GM10248 (cell line): ENCODE results near the gene ZCCHC14.

Experiments
- CTCF ChIA-PET: fragments of 300-600 bp; sonication (Branson Sonifier 250); formaldehyde crosslinking; extraction: SDS; loops from one replicate; lab custom pipeline; 2021; ENCODE audit warnings: antibody characterized with exemption; lab: Yijun Ruan, JAX
- POLR2A ChIA-PET: fragments of 350-650 bp; sonication (Branson Sonifier 250); formaldehyde crosslinking; extraction: SDS; loops from one replicate; lab custom pipeline; 2020; ENCODE audit warnings: antibody characterized with exemption; lab: Yijun Ruan, JAX
- DNase-seq: peaks from one replicate; pipeline ENCODE4 v3.0.0; 2012; ENCODE audit errors: extremely low spot score
- TF ChIP-seq, protein P1 (sequence below): IDR thresholded peaks from 2 replicates; pipeline ENCODE4 v1.5.1; 2012; ENCODE audit warnings: mild to moderate bottlenecking, low read depth; ENCODE audit errors: extremely low read depth, missing control alignments, control extremely low read depth

The ZCCHC14 gene

DNA sequence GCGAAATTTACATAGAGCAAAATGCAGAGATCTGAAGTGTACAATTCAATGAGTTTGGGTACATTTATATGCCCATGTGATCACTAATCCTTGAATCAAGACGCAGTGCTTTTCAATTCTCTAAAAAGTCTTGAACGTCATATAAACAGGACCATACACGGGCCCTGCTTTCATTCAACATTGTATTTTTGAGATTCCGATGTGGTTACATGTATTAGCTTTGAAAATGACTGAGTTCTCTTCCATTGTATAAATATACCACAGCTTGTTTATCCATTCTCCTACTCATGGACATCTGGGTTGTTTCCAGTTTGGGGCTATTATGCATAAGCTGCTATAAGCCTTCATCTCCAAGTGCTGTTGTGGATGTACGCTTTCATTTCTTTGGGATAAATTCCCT is 45.5 kb downstream of the ZCCHC14 start:
- TF ChIP-seq, protein P1, sequence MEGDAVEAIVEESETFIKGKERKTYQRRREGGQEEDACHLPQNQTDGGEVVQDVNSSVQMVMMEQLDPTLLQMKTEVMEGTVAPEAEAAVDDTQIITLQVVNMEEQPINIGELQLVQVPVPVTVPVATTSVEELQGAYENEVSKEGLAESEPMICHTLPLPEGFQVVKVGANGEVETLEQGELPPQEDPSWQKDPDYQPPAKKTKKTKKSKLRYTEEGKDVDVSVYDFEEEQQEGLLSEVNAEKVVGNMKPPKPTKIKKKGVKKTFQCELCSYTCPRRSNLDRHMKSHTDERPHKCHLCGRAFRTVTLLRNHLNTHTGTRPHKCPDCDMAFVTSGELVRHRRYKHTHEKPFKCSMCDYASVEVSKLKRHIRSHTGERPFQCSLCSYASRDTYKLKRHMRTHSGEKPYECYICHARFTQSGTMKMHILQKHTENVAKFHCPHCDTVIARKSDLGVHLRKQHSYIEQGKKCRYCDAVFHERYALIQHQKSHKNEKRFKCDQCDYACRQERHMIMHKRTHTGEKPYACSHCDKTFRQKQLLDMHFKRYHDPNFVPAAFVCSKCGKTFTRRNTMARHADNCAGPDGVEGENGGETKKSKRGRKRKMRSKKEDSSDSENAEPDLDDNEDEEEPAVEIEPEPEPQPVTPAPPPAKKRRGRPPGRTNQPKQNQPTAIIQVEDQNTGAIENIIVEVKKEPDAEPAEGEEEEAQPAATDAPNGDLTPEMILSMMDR = no peak
- ChIA-PET POLR2A (no interaction called here), CTCF (no interaction called here)
- DNase-seq = no peak

DNA sequence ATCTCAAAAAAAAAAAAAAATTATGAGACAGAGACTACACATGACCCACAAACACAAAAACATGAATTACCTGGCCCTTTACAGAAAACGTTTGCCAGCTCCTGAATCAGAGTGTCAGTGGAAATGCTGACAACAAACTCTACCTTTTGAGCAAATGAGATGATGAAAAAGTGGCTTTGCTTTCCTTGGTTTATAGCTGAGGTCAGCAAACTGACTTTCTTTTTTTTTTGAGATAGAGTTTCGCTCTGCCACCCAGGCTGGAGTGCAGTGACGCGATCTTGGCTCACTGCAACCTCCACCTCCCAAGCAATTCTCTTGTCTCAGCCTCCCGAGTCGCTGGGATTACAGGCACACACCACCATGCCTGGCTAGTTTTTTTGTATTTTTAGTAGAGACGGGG is 46.3 kb downstream of the ZCCHC14 start:
- CTCF ChIA-PET = no interaction called here

DNA sequence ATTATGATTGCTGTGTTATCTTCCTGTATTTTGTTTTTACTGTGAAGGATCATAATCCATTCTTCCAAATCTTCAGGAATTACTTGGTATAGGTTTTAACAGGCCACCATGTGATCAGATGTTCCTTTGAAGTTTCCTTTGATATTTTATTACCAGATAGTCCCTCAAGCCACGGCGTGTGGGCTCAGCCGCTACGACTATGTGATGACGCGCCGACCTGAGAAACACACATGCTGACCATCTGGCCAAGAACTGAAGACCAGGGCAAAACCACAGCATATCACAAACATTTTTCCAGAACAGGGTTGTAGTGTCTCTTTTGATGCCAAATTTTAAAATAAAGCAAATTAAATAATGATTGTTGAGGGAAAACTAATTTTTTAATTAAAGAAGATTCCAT is 47.3 kb downstream of the ZCCHC14 start:
- DNase-seq = no peak
- ChIA-PET CTCF (no interaction called here), POLR2A (no interaction called here)
- TF ChIP-seq, protein P1 = no peak

More for the DNA sequence above, 46.3 kb downstream of the ZCCHC14 start:
- TF ChIP-seq, protein P1 = no peak
- POLR2A ChIA-PET = interaction anchor here (0.6 kb wide), 1 partner anchor 71 kb away, joined by 5 read pairs; no protein-coding TSS in a partner anchor
- no peak for DNase-seq

DNA sequence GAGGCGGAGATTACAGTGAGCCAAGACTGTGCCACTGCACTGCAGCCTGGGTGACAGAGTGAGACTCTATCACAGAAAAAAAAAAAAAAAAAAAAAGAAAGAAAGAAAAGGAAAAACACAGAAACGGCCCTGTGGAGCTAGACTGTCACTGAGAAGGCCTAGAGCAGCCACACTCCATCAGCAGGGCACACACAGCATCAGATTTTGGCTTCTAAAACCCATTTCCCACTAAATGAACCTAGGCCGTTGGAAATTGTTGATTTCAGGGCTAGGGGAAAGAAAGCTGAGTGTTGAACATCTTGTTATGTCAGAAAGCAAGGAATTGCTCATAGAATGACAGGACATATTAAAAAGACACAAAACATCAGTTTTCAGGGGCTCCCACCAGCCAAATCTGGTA is 48.9 kb downstream of the ZCCHC14 start:
- DNase-seq = no peak
- ChIA-PET CTCF (interaction anchor here (0.9 to 1.0 kb wide), 2 partner anchors 10 to 105 kb away, joined by 3 read pairs; no protein-coding TSS in a partner anchor), POLR2A (no interaction called here)
- TF ChIP-seq, protein P1 = no peak

DNA sequence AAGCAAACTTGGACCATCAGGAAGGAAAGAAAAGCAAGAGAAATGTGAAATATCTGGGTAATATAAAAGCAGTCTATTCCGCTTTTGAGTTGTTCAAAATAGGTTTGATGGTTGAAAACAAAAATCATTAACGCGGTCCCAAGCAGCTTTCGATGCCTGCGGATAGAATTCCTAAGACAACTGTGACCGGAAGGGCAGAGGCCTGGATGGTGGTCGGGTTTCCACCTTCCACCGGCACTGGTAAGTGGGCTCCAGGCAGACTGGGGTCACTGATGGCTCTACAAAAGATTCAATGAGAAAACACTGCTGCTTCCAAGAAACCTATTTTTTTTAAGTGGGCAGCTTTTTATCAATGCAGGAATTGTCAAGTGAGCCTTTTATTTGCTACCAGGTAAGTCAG is 49.8 kb downstream of the ZCCHC14 start:
- ChIA-PET POLR2A (no interaction called here), CTCF (interaction anchor here (0.9 to 1.5 kb wide), 3 partner anchors 10 to 106 kb away, joined by 3 read pairs; no protein-coding TSS in a partner anchor)
- TF ChIP-seq, protein P1 = no peak
- DNase-seq = no peak

DNA sequence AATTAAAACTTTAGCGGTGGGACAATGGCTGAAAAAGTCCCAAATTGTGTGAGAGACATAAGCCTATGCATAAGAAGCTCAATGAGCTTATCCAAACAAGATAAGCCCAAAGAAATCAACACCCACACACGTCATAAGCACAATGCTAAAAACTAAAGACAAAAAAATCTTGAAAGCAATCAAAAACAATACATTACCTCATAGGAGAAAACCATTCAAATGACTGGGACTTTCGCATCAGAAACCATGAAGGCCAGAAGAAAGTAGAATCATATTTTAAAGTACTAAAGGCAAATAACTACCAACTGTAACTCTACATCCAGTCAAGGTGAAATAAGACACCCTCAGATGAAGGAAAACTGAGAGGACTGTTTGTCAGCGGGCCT is 50.2 kb downstream of the ZCCHC14 start:
- TF ChIP-seq, protein P1 = no peak
- POLR2A ChIA-PET = no interaction called here
- CTCF ChIA-PET = interaction anchor here (0.9 to 1.5 kb wide), 2 partner anchors 9 to 10 kb away, joined by 3 read pairs; no protein-coding TSS in a partner anchor
- no peak for DNase-seq
